ENCODE data around the gene MMP10.

The MMP10 gene

GRCh38 chr11:102780491-102780918 is at the start of gene MMP10:
TSS of gene MMP10 (minus strand) at chr11:102780628. CDS start at chr11:102780591, 37 bp downstream.
- peak; percentile 66 for DNase-seq (ENCODE audit: low read depth, low spot score)

GRCh38 chr11:102829316-102830000 is 49.0 kb upstream of the MMP10 start:
- DNase-seq (ENCODE audit: low read depth, low spot score): no peak
- peak overlapping the region; percentile 70 for H3K27ac ChIP-seq

More at GRCh38 chr11:102780491-102780918, at the start of gene MMP10:
- H3K27ac ChIP-seq: peak within 1 kb of the TSS; percentile 58

- no peak overlapping the region for H3K27ac ChIP-seq
- DNase-seq (ENCODE audit: low read depth, low spot score): no peak
Observed at GRCh38 chr11:102824556-102824955, 44.1 kb upstream of the MMP10 start.

GRCh38 chr11:102819491-102819890 is 39.1 kb upstream of the MMP10 start:
- no peak for DNase-seq (ENCODE audit: low read depth, low spot score)
- H3K27ac ChIP-seq: no peak overlapping the region

GRCh38 chr11:102813484-102813883 is 33.1 kb upstream of the MMP10 start:
- DNase-seq (ENCODE audit: low read depth, low spot score): no peak
- H3K27ac ChIP-seq: no peak overlapping the region

GRCh38 chr11:102812188-102812587 is 31.8 kb upstream of the MMP10 start:
- DNase-seq (ENCODE audit: low read depth, low spot score): no peak

GRCh38 chr11:102810950-102811660 is 30.7 kb upstream of the MMP10 start:
- DNase-seq (ENCODE audit: low read depth, low spot score): no peak
- no peak overlapping the region for H3K27ac ChIP-seq

More at GRCh38 chr11:102812188-102812587, 31.8 kb upstream of the MMP10 start:
- no peak overlapping the region for H3K27ac ChIP-seq

GRCh38 chr11:102809971-102810370 is 29.5 kb upstream of the MMP10 start:
- DNase-seq (ENCODE audit: low read depth, low spot score): no peak
- H3K27ac ChIP-seq: no peak overlapping the region

GRCh38 chr11:102807921-102808320 is 27.5 kb upstream of the MMP10 start:
- DNase-seq (ENCODE audit: low read depth, low spot score): no peak
- no peak overlapping the region for H3K27ac ChIP-seq

- DNase-seq (ENCODE audit: low read depth, low spot score): no peak
- H3K27ac ChIP-seq: no peak overlapping the region
Observed at GRCh38 chr11:102806296-102806695, 25.9 kb upstream of the MMP10 start.

GRCh38 chr11:102802341-102802740 is 21.9 kb upstream of the MMP10 start:
- DNase-seq (ENCODE audit: low read depth, low spot score): no peak
- peak overlapping the region; percentile 22 for H3K27ac ChIP-seq

- DNase-seq (ENCODE audit: low read depth, low spot score): no peak
- H3K27ac ChIP-seq: no peak overlapping the region
Observed at GRCh38 chr11:102800767-102801166, 20.3 kb upstream of the MMP10 start.

GRCh38 chr11:102799681-102800340 is 19.4 kb upstream of the MMP10 start:
- DNase-seq (ENCODE audit: low read depth, low spot score): no peak
- no peak overlapping the region for H3K27ac ChIP-seq

- DNase-seq (ENCODE audit: low read depth, low spot score): no peak
- peak within 1 kb of the TSS; percentile 51 for H3K27ac ChIP-seq
Observed at GRCh38 chr11:102798012-102798746, 17.8 kb upstream of the MMP10 start, which contains the start of gene MMP1. TSS of gene MMP1 (minus strand) at chr11:102798160. CDS start at chr11:102798092, 68 bp downstream.

GRCh38 chr11:102794382-102794781 is 14.0 kb upstream of the MMP10 start:
- H3K27ac ChIP-seq: no peak overlapping the region
- no peak for DNase-seq (ENCODE audit: low read depth, low spot score)

- no peak for DNase-seq (ENCODE audit: low read depth, low spot score)
Observed at GRCh38 chr11:102793677-102794290, 13.4 kb upstream of the MMP10 start.

GRCh38 chr11:102792604-102793003 is 12.2 kb upstream of the MMP10 start:
- H3K27ac ChIP-seq: no peak overlapping the region
- DNase-seq (ENCODE audit: low read depth, low spot score): no peak

More at GRCh38 chr11:102793677-102794290, 13.4 kb upstream of the MMP10 start:
- no peak overlapping the region for H3K27ac ChIP-seq

- H3K27ac ChIP-seq: peak overlapping the region; percentile 28
- no peak for DNase-seq (ENCODE audit: low read depth, low spot score)
Observed at GRCh38 chr11:102791271-102792036, 11.0 kb upstream of the MMP10 start.

All from epithelial cell of prostate (primary cell).